GM12873 (cell line): ENCODE data around the gene IL31.

Experiments used
- TF ChIP-seq, protein P1 (sequence below): IDR thresholded peaks from 2 replicates; pipeline ENCODE4 v1.5.1; 2012; ENCODE audit warnings: low read depth, mild to moderate bottlenecking, moderate library complexity, low read length, control low read depth; ENCODE audit not compliant: insufficient read depth; ENCODE audit errors: missing control alignments

The IL31 gene

DNA sequence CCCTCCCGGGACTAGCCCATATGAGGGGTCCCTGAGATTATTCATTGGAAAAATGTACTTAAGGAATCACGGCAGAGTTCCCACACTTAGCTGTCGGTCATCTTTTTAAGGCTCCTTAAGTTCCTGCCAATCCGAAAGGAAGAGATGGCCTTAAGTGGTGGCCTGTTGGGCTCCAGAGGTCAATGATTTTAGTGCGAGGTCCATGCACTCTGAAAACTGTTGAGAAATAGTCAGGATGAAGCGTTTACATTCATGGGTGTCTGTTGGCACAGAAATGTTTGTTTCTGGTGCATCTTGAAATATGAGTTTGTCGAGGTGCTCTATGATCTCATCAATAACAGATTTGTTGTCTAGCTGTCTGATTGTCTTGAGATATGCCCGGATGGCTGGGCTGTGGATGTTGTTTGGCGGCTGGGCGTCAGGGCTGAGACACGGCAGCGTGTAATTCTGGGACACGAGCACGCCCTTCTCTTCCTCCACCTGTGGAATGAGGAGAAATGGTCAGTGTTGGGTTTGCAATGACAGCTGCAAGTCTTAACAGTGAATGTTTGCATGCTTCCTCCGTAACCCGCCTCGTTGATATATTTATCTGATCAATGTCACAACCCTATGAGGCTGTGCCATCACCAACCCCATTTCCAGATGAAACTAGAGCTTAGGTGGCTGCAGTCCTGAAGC, 1.6 kb downstream of the IL31 start:
- TF ChIP-seq, protein P1, sequence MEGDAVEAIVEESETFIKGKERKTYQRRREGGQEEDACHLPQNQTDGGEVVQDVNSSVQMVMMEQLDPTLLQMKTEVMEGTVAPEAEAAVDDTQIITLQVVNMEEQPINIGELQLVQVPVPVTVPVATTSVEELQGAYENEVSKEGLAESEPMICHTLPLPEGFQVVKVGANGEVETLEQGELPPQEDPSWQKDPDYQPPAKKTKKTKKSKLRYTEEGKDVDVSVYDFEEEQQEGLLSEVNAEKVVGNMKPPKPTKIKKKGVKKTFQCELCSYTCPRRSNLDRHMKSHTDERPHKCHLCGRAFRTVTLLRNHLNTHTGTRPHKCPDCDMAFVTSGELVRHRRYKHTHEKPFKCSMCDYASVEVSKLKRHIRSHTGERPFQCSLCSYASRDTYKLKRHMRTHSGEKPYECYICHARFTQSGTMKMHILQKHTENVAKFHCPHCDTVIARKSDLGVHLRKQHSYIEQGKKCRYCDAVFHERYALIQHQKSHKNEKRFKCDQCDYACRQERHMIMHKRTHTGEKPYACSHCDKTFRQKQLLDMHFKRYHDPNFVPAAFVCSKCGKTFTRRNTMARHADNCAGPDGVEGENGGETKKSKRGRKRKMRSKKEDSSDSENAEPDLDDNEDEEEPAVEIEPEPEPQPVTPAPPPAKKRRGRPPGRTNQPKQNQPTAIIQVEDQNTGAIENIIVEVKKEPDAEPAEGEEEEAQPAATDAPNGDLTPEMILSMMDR: no peak

DNA sequence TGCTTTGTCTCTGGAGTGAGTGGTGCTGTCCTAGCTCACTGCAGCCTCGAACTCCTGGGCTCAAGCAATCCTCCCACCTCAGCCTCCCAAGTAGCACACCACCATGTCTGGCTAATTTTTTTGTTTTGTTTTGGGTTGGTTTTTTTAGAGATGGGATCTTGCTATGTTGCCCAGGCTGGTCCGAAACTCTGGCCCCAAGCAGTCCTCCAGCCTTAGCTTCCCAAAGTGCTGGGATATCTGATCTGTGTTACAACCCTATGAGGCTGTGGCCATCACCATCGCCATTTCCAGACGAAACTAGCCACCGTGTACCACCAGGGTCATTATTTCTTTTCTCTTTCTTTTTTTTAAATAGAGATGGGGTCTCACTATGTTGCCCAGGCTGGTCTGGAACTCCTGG, 2.6 kb downstream of the IL31 start:
- TF ChIP-seq, protein P1: no peak

- TF ChIP-seq, protein P1: no peak
Measured at GRCh38 chr12:122168492-122168891, 5.5 kb downstream of the IL31 start.

DNA sequence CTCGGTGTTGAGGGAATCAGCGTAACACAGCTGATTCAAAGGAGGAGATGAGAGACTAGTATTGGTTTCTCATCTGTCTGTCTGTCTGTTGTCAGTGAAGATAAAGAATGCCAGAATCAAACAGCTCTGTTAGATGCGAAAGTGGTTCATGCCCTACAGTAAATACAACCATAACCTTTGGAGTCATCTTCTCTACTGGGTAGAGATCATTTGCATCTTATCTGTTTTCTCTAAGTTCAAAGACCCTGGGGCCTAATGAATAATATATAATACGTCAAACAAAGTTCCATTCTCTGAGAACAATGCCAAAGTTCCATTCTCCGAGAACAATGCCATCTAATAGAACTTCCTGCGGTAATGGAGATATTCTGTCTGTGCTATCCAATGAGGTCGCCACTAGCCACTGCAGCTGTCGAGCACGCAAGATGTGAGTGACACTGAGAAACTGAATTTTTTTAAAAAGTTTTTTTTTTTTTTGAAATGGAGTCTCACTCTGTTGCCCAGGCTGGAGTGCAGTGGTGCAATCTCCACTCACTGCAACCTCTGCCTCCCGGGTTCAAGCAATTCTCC, 6.6 kb downstream of the IL31 start:
- TF ChIP-seq, protein P1: no peak

DNA sequence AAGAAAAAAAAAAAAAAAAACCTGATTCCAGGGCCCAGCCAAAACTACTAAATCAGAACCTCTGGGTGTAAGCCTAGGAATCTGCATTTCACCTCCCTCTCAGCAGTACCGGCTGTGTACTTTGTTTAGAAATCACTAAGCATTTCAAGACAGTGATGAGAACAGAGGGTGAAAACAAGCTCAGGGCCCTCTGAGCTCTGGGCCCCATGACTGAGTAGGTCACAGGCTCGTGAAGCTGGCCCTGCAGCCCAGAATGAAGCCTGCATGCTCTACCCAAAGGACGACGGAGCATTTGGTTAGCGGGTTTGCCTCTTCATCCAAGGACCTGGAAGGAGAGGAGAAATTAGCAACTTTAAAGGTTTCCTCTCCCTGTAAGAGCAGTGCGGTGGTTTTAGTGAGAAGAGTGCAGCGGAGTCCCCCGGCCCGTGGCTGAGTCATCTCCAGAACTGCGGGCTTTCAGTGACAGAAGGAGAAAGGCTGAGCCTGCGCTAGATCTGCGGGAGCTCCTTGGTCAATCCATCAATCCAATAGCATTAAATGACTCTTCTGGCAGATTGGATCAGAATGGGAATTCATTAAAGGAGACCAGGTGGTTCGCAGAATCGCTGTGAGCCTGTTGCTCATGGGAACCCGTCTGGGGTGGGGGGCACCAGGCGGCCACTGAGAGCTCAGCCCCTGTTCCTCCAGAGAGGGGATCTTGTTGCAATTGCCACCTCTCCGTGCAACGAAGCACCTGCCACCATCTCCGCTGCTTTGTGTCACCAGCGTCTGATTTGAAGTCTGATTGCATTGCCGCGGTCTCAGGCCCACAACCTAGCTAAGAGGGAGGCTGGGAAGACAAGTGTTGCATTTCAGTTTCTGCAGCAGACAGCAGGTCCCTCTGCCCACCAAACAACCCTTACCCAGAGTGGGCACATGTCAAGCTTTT, 7.3 kb downstream of the IL31 start:
- TF ChIP-seq, protein P1: no peak

DNA sequence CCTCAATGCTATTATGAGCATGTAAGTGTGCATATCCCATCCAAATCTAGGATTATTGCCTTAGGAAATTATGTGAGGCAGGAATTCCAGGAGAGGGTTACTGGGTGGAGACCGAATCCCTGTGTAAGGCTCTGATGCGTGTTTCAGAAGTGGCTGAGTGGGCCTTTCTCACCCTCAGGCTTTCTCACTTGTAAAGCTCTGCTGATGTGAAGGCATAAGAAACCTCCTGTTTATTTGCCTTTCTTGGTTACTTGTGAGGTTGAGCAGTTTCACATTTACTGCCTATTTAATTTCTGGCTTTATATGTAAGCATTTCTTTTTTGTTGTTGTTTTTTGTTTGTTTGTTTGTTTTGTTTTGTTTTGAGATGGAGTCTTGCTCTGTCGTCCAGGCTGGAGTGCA, 11.0 kb downstream of the IL31 start:
- TF ChIP-seq, protein P1: no peak

GRCh38 chr12:122161682-122162081, 12.3 kb downstream of the IL31 start:
- TF ChIP-seq, protein P1: no peak
